HS-27A (cell line): ENCODE results near the gene ZNF593OS.

Source experiments
- DNase-seq: peaks from one replicate; pipeline ENCODE4 v3.0.0-alpha.2; 2012; ENCODE audit warnings: low read depth, missing footprints

ZNF593OS gene

GRCh38 chr1:26184086-26184485 lies 12.5 kb upstream of the ZNF593OS start:
- no peak for DNase-seq

- no peak for DNase-seq
These were observed 10.7 kb upstream of the ZNF593OS start for GRCh38 chr1:26182383-26182696.

- no peak for DNase-seq
These were observed 10.2 kb upstream of the ZNF593OS start for GRCh38 chr1:26181586-26182382.

- no peak for DNase-seq
These were observed 8.4 kb upstream of the ZNF593OS start for GRCh38 chr1:26180010-26180506.

- no peak for DNase-seq
These were observed 5.6 kb upstream of the ZNF593OS start, which contains the start of gene CNKSR1 for GRCh38 chr1:26177182-26177684. Gene CNKSR1 (plus strand): TSS chr1:26177491. CDS start chr1:26177548, 57 bp downstream.

GRCh38 chr1:26175346-26175745 lies 3.7 kb upstream of the ZNF593OS start:
- DNase-seq = no peak

GRCh38 chr1:26170472-26170821 lies 1.2 kb downstream of the ZNF593OS start:
- DNase-seq = no peak

GRCh38 chr1:26169669-26170471 lies 1.8 kb downstream of the ZNF593OS start, which contains the start of gene ZNF593:
Gene ZNF593 (plus strand): TSS chr1:26169908. CDS start chr1:26169984, 76 bp downstream.
- peak; percentile 62 for DNase-seq

- DNase-seq = no peak
These were observed 2.5 kb downstream of the ZNF593OS start for GRCh38 chr1:26169198-26169554.

GRCh38 chr1:26168410-26169197 lies 3.0 kb downstream of the ZNF593OS start, which contains the start of gene C1orf232:
Gene C1orf232 (minus strand): TSS chr1:26168963. CDS start chr1:26168499, 464 bp downstream.
- DNase-seq = no peak

- no peak for DNase-seq
These were observed 4.8 kb downstream of the ZNF593OS start for GRCh38 chr1:26166719-26167281.

GRCh38 chr1:26164861-26165842 lies 6.5 kb downstream of the ZNF593OS start:
- DNase-seq = no peak

GRCh38 chr1:26164036-26164860 lies 7.4 kb downstream of the ZNF593OS start:
- DNase-seq = no peak

- DNase-seq = no peak
These were observed 8.0 kb downstream of the ZNF593OS start for GRCh38 chr1:26163684-26164035.

GRCh38 chr1:26162220-26162709 lies 9.4 kb downstream of the ZNF593OS start:
- DNase-seq = no peak

- no peak for DNase-seq
These were observed 10.0 kb downstream of the ZNF593OS start for GRCh38 chr1:26161415-26162219.

- DNase-seq = no peak
These were observed 10.9 kb downstream of the ZNF593OS start for GRCh38 chr1:26160527-26161414.

- DNase-seq = no peak
These were observed 11.9 kb downstream of the ZNF593OS start for GRCh38 chr1:26159743-26160039.
